ENCODE measurements around the gene CYTH2. TPM values are rescaled to one million over a fixed set of nuclear protein-coding genes. Genes with fewer than 3 reads are reported as not detected.

CYTH2 gene
- total RNA-seq, 2 donors from 2014 or later = 50.6 to 79.4 TPM

GRCh38 chr19:48511800-48512503 lies 42.8 kb downstream of the CYTH2 start, which contains the start of gene LMTK3:
LMTK3 (minus strand) TSS chr19:48511835; CDS start chr19:48511576, 259 bp downstream.
- peak within 1 kb of the TSS; percentile 49 for H3K4me3 ChIP-seq

GRCh38 chr19:48512504-48513288 lies 43.5 kb downstream of the CYTH2 start:
- Histone ChIP-seq H3K36me3 (no peaks in the 10 kb centered on the region), H3K4me1 (ENCODE audit: control insufficient read depth in 1 of 2, low read depth in 2 of 2) (no peaks in the 10 kb centered on the region), H3K9me3 (no peaks in the 10 kb centered on the region), H3K27me3 (replicated peaks; ENCODE audit: insufficient read depth) (no peaks in the 10 kb centered on the region), H3K27ac (no peak overlapping the region), H3K4me3 (peak overlapping the region; percentile 87)
- DNase-seq (ENCODE audit: low spot score) = no peak
- TF ChIP-seq, protein P1, sequence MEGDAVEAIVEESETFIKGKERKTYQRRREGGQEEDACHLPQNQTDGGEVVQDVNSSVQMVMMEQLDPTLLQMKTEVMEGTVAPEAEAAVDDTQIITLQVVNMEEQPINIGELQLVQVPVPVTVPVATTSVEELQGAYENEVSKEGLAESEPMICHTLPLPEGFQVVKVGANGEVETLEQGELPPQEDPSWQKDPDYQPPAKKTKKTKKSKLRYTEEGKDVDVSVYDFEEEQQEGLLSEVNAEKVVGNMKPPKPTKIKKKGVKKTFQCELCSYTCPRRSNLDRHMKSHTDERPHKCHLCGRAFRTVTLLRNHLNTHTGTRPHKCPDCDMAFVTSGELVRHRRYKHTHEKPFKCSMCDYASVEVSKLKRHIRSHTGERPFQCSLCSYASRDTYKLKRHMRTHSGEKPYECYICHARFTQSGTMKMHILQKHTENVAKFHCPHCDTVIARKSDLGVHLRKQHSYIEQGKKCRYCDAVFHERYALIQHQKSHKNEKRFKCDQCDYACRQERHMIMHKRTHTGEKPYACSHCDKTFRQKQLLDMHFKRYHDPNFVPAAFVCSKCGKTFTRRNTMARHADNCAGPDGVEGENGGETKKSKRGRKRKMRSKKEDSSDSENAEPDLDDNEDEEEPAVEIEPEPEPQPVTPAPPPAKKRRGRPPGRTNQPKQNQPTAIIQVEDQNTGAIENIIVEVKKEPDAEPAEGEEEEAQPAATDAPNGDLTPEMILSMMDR (IDR thresholded peaks at IDR 0.05) = no peak
- ATAC-seq (ENCODE audit: insufficient number of reproducible peaks, low FRiP score, low read depth) = no peak

More at GRCh38 chr19:48511800-48512503, 42.8 kb downstream of the CYTH2 start, which contains the start of gene LMTK3:
- no peaks in the 10 kb centered on the region for H3K27me3 ChIP-seq (replicated peaks; ENCODE audit: insufficient read depth)
- no peak for ATAC-seq (ENCODE audit: insufficient number of reproducible peaks, low FRiP score, low read depth)
- TF ChIP-seq, protein P1 (IDR thresholded peaks at IDR 0.05) = no peak
- DNase-seq (ENCODE audit: low spot score) = no peak
- H3K9me3 ChIP-seq = no peaks in the 10 kb centered on the region
- H3K27ac ChIP-seq = no peak within 1 kb of the TSS
- H3K36me3 ChIP-seq = no peaks in the 10 kb centered on the region
- H3K4me1 ChIP-seq (ENCODE audit: control insufficient read depth in 1 of 2, low read depth in 2 of 2) = no peaks in the 10 kb centered on the region

- Histone ChIP-seq H3K27ac (no peak overlapping the region), H3K9me3 (no peaks in the 10 kb centered on the region), H3K36me3 (no peaks in the 10 kb centered on the region), H3K4me1 (ENCODE audit: control insufficient read depth in 1 of 2, low read depth in 2 of 2) (no peaks in the 10 kb centered on the region), H3K4me3 (peak overlapping the region; percentile 87), H3K27me3 (replicated peaks; ENCODE audit: insufficient read depth) (no peaks in the 10 kb centered on the region)
- DNase-seq (ENCODE audit: low spot score) (no peak), ATAC-seq (ENCODE audit: insufficient number of reproducible peaks, low FRiP score, low read depth) (no peak)
- TF ChIP-seq, protein P1 (IDR thresholded peaks at IDR 0.05) = no peak
These were observed 44.3 kb downstream of the CYTH2 start for GRCh38 chr19:48513289-48514122.

GRCh38 chr19:48514123-48514458 lies 44.9 kb downstream of the CYTH2 start:
- Histone ChIP-seq H3K4me3 (peak overlapping the region; percentile 87), H3K27me3 (replicated peaks; ENCODE audit: insufficient read depth) (no peaks in the 10 kb centered on the region)

More at GRCh38 chr19:48514123-48514458, 44.9 kb downstream of the CYTH2 start:
- H3K4me1 ChIP-seq (ENCODE audit: control insufficient read depth in 1 of 2, low read depth in 2 of 2) = no peaks in the 10 kb centered on the region
- H3K9me3 ChIP-seq = no peaks in the 10 kb centered on the region
- no peak overlapping the region for H3K27ac ChIP-seq
- no peaks in the 10 kb centered on the region for H3K36me3 ChIP-seq
- TF ChIP-seq, protein P1 (IDR thresholded peaks at IDR 0.05) = no peak
- ATAC-seq (ENCODE audit: insufficient number of reproducible peaks, low FRiP score, low read depth) (no peak), DNase-seq (ENCODE audit: low spot score) (no peak)

Data from thoracic aorta (tissue), 2 donors.